Inflammatory macrophage (primary cell): Measurements from ENCODE around the gene TLE3.
A peak's percentile ranks its signal among the peaks of the same experiment; 100 is the strongest.
"Not testable (repeated sequence)": the region's sequence is repeated elsewhere in the genome, so short reads cannot be mapped to it uniquely, and the experiment has no call there.

Experiments
- DNase-seq, 2 donors: peaks; one replicate each; pipeline ENCODE4 v3.0.0-alpha.2; 2020 to 2022

The TLE3 gene

GRCh38 chr15:70125605-70126004 is 27.9 kb upstream of the TLE3 start:
- no peak for DNase-seq

DNA sequence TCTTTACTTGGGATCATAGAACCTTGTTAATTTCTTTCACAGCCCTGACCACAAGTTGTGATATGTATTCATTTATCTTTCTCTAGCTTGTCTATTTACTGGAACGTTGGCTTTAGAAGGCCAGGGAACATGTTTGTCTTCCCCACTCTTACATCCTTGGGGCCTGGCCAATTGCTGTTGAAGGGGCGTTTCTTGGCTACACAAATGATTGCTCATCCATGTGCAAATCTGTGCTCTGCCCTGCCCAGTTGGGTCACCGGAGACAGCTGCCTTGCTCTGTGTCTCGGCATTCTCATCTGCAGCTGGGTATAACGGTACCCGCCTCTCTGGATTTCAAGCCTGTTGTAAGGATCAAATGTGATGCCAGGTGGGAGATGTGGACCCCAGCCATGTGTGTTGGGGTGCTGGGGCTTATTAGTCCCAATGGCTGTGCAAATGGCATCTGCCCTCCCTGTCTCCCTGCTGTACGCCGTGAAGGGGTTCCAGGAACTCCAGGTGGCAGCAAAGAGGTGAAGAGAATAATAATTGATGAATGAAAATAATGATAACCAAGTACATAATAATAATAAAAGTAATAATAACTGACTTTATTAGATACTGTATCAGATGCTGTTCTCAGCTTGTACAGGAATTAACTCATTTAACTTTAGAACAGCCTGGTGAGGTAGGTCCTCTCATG is 24.0 kb upstream of the TLE3 start:
- DNase-seq: no peak

DNA sequence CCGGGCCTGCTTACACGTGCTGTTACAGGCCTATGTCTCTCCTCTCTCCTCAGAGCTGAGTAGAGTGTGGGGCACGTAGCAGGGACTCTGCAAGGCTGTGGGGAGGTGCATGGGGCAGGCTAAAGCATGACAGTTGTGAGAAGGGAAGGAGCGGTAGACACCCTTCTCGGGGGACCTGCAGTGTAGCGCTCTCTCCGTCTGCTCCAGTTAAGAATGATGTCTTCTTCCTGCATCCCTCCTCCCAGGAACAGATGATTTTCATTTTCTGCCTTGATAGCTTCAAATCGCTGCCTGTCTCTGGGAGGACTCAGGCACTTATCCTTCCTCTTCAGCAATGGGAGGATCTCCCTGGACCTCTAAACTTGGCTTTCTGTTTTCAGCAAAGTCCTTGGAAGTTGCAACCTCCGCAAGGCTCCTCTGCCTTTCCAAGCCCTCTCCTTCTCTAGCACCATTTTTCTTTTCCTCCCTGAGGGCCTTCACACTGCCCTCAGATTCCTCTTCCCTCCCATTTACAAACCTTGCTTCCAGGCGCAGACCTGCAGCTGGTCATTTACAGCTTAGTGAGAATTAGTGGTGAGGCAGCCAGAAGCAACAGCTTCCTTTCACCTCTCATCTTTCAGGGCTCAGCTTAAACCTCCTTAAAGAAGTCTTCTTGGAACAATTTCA is 23.4 kb upstream of the TLE3 start:
- DNase-seq: no peak

DNA sequence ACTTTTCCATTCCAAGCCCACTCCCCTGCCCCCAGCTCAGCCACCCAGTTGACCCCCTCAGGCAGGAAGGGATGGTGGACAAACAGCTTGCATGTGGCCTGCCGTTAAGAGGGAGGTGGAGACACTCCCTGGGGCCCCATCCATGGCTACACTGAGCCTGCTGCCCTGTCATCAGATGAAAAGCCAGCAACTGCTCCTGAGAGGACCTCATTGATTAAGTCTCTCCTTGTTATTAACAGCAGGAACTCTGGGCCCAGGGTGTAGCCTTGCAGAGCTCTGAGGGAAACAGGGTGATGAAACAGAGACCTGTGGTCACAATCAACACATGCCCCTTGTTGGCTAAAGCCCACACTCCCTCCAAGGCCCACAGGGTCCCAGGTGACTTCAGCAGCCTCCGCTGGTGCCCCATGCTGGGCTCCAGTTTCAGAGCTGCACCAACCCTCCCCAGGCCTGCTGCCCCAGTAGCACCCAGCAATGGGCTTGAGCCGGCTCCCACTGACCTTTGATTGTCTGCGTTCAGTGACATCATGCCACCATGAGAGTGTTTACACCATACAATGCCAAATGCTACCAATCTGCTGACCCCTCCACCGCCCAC is 22.3 kb upstream of the TLE3 start:
- no peak for DNase-seq

DNA sequence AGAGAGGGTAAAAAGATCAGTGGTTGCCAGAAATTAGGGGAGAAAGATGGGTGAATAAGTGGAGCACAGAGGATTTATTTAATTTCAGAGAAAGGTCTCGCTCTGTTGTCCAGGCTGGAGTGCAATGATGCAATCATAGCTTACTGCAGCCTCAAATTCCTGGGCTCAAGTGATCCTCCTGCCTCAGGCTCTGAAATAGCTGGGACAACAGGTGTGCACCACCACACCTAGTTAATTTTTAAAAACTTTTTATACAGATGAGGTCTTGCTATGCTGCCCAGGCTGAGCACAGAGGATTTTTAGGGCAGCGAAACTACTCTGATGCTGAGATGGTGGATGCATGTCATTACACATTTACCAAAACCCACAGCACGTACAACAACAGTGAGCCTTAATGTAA is 20.9 kb upstream of the TLE3 start:
- DNase-seq: no peak

DNA sequence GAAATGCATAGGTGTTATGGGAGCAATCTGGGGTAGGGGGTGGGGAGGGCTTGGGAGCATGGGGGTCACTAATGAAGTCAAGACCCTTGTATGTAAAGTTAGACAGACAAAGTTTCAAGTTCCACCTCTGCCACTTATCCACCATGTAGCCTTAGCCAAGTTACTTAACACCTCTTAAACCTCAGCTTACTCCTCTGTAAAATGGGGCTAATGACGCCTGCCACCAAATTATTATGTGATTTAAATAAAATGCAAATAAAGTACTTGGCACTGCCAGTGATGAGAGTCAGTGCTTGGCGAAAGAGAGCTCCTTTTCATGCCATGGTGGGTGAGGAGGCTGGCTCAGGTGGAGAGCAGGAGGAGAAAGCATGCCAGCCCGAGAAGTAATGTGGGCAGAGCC is 18.6 kb upstream of the TLE3 start:
- DNase-seq: no peak

DNA sequence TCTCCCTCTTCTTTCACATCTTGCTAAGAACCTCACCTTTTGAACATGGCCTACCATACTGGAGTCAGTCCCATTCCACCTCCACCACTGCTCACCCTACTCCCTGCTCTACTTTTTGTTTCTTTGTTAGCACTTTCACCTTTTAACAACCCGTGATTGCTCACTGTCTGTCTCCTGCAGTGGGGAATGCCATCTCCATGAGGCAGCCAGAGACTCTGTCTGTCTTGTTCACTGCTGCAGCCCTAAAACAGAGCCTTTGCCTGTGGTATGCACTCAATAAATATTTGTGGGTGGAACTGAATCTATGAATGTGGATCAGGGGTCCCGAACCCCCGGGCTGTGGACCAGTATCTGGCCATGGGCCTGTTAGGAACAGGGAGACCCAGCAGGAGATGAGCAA is 16.5 kb upstream of the TLE3 start:
- DNase-seq: no peak

DNA sequence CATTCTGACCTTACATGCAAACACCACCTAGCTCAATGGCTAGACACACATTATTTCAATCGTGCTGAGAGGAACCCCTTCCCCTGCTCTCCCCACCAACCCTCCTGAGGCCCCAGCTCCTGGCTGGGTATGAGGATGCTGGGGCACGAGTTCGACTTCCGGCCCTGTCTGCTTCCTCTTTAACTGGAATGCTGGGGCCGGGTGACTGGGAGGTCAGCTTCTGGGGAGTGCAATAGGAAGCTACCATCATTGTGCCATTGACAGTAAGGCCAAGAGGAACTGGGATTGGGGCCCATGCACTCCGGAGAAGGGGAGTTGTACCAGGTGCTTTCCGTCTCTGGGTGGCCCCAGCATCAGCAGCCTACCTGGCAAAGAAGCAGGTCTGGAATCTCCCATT is 15.6 kb upstream of the TLE3 start:
- DNase-seq: peak; percentile 92

GRCh38 chr15:70112572-70113303 is 15.0 kb upstream of the TLE3 start:
- not testable (repeated sequence) for DNase-seq

DNA sequence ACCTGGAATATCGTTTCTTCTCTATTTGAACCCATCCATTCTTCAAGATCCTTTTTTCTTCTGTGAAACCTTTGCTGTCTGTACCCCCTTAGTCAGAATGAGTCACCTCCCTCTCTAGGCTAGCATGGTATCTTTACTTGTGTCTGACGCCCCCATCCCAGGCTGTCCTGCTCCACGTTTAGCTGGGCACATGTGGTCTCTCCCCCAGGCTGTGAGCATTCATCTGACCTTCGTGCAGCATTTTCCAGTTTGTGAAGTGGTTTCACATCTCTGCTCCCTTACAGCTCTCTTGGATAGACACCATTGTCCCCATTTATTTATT is 14.3 kb upstream of the TLE3 start:
- DNase-seq: no peak

- DNase-seq: peak; percentile 16 to 35
Measured at GRCh38 chr15:70111203-70112073, 13.7 kb upstream of the TLE3 start.

DNA sequence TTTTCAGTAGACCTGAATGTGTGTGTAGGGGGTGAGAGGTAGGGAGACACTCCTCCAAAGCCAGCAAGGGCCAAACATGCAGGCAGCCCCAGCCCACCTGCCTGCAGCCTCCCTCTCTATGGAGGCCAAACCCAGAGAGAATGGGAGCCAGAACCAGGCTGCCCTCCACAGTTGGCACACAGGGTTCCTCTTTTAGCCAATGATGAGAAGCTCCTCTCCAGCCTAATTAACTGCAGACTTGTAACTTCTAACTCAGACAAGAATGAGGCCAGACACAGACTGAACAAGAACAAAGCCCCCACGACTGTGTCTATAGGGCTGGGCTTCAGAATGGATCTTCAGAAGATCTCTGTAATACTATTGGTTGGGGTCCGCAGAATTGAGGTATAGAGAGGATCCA is 12.3 kb upstream of the TLE3 start:
- no peak for DNase-seq

DNA sequence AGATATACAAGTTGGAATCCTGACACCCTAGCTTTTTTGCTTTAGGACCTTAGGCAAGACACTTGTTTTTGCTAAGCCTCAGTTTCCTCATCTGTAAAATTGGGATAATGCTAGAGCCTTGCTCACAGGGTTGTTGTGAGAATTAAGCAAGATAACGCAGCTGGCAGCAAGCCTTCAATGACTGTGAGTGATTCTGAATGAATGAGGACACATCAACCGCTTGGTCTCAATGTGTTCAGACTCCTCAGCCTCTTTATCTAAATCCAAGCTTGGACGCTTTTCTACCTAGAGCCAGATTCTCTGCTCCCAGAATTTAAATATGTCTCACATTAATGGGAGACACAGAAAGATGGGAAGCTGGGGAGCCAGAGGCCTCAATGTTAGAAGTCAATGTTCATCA is 11.8 kb upstream of the TLE3 start:
- DNase-seq: no peak

GRCh38 chr15:70103880-70104626 is 6.3 kb upstream of the TLE3 start:
- peak in 1 of 2 donors; percentile 49 for DNase-seq

GRCh38 chr15:70102827-70103226 is 5.1 kb upstream of the TLE3 start:
- DNase-seq: no peak

DNA sequence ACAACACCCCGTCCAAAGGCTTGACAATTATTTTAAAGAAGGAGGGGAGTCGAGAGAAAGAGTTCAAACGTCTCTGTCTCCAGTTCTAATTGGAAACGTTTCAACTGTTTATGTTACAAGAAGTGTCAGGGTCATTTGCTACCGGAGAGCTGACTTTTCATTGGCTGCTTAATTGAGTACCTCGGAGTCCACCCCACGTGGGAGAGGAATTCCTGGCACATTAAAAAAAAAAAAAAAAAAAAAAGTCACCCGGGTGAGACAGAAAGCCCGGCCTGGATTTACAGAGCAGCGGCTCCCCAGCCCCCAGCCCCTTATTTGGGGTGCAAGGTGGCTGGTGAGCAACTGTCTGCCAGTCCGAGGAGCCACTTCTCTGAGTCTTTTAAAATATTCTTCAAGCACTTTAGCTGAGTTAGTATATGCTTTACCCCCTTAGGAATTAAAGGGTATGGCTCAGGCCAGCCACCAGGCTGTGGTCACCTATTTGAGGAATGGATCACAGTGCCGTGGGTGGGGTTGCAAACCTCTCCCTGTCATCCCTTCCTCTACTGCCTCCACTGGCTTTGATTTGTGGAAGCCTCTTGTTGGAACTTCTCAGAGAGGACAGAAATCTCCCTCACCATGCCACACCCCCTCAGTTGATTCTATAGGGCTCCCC is 3.9 kb upstream of the TLE3 start:
- DNase-seq: peak; percentile 61 to 78

DNA sequence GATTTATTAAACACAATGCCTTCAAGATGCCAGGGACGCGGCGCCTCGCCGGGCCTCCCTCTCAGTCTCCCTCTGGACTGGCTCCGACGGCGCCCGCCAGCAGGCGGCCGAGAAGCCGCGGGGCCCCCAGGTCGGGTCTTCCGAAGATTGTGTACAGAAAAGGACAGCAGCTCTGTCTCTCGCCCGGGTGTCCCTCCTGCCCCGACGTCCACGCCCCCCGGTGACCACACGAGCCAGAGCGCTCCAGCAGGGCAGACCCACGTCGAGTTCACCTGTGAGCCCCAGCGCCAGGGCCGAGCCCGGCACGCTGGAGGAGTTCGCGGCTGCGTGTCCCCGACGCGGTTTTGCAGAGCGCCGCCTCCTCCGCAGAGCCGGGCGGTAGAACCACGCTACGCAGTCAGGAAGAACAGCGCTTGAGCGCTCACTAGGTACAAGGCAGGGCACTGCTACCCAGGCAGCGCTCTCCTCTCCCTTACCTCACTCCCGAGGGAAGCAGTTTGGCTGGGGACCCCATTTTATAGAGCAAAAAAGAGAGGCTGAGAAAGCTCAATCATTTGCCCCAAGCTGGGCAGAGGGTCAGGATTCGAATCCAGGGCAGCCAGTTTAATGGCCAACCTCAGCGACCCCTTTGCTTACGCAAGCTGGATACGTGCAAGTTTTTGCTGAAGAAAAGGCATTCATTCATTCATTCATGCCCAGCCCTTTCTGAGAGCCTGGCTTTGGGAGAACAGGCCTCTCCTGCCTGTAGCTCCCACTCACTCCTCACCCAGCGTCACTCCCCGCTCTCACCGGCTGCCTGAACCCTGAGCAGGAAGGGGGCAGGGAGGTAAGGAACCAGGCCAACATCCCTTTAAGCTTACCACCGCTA is 3.0 kb upstream of the TLE3 start:
- peak in 1 of 2 donors; percentile 60 for DNase-seq

DNA sequence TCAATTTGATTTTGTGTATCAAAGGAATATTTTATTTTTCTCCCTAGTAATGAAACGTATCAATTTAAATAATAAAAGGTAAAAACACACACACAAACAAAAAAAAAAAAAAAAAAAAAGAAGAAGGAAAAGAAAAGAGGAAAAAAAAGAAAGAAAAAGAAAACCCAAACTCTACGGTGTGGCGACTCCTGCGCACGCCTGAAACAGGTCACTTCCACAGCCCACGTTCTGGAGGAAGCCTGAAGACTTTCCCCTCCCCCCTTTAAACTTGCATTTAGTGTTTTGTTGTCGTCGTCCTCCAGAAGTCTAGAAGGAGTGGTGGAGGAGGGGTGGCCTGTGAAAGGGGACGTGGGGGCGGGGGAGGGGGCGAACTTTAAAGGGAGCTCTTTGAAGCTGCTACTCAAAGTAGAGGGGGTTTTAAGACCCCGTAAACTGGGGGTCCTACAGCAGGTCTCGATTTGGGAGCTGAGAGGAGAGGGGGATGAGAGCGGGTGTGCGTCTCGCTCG is 2.3 kb upstream of the TLE3 start:
- peak in 1 of 2 donors; percentile 35 for DNase-seq

- peak; percentile 100 for DNase-seq
Measured at GRCh38 chr15:70099167-70099966, 1.6 kb upstream of the TLE3 start.
